H7 (cell line): ENCODE measurements around the gene SSH3. TPM values are rescaled to one million over a fixed set of nuclear protein-coding genes. Genes with fewer than 3 reads are reported as not detected.

Experiments used
- DNase-seq: peaks from one replicate; pipeline ENCODE4 v3.0.0; 2012
- H3K27me3 ChIP-seq: 2 replicates; pipeline ENCODE4 v1.6.0; 2011; ENCODE audit warnings: mild to moderate bottlenecking, low read length; ENCODE audit not compliant: control insufficient read depth, insufficient read depth
- H3K36me3 ChIP-seq: replicated peaks from 2 replicates; pipeline ENCODE4 v1.5.1; 2011; ENCODE audit warnings: low read length; ENCODE audit not compliant: control insufficient read depth, insufficient read depth
- H3K4me3 ChIP-seq: 2 replicates; pipeline ENCODE4 v1.5.1; 2011; ENCODE audit warnings: low read depth, mild to moderate bottlenecking, control low read depth, low read length, moderate library complexity; ENCODE audit not compliant: insufficient read depth
- total RNA-seq: library from RNA; depleted of rRNA; stranded (reverse); fragments of >200 nt; shearing (Covaris generic); gene quantifications from 2 replicates; pipeline ENCODE4 v1.2.3, GENCODE V29; 2014

SSH3 gene
- total RNA-seq, 1 experiment from 2014 or later = 30.2 TPM

GRCh38 chr11:67264877-67265632 lies 38.3 kb upstream of the SSH3 start:
- DNase-seq = no peak
- Histone ChIP-seq H3K4me3 (no peak overlapping the region), H3K36me3 (peaks cover 5% of the 10 kb centered on the region), H3K27me3 (peaks cover 7% of the 10 kb centered on the region)

- H3K36me3 ChIP-seq = peaks cover 5% of the 10 kb centered on the region
- no peak overlapping the region for H3K4me3 ChIP-seq
- DNase-seq = peak; percentile 98
- H3K27me3 ChIP-seq = peaks cover 7% of the 10 kb centered on the region
Observed at GRCh38 chr11:67265633-67266448, 37.5 kb upstream of the SSH3 start.

- Histone ChIP-seq H3K4me3 (peak within 1 kb of the TSS; percentile 75), H3K36me3 (peaks cover 5% of the 10 kb centered on the region), H3K27me3 (peaks cover 7% of the 10 kb centered on the region)
- DNase-seq = peak; percentile 82
Observed at GRCh38 chr11:67266449-67267187, 36.7 kb upstream of the SSH3 start, which contains the start of gene GRK2. Gene GRK2, plus strand, starts transcription at chr11:67266473. Its CDS starts 227 bp downstream, at chr11:67266700.

GRCh38 chr11:67267188-67268080 lies 35.9 kb upstream of the SSH3 start:
- H3K4me3 ChIP-seq = peak overlapping the region; percentile 75
- DNase-seq = peak; percentile 32
- peaks cover 5% of the 10 kb centered on the region for H3K36me3 ChIP-seq
- H3K27me3 ChIP-seq = peaks cover 2% of the 10 kb centered on the region

GRCh38 chr11:67268081-67268961 lies 35.0 kb upstream of the SSH3 start:
- H3K27me3 ChIP-seq = peaks cover 2% of the 10 kb centered on the region; the same call in 1 of the 2 replicates
- peak; percentile 35 for DNase-seq
- peaks cover 5% of the 10 kb centered on the region for H3K36me3 ChIP-seq
- H3K4me3 ChIP-seq = no peak overlapping the region

- DNase-seq = peak; percentile 42
- no peak overlapping the region for H3K4me3 ChIP-seq
- H3K36me3 ChIP-seq = peaks cover 5% of the 10 kb centered on the region
- H3K27me3 ChIP-seq = peaks cover 2% of the 10 kb centered on the region; the same call in 1 of the 2 replicates
Observed at GRCh38 chr11:67268962-67269268, 34.4 kb upstream of the SSH3 start.

GRCh38 chr11:67269401-67270255 lies 33.7 kb upstream of the SSH3 start:
- no peak overlapping the region for H3K4me3 ChIP-seq
- peak; percentile 51 for DNase-seq

GRCh38 chr11:67270256-67271204 lies 32.8 kb upstream of the SSH3 start:
- DNase-seq = peak; percentile 92
- Histone ChIP-seq H3K36me3 (peaks cover 5% of the 10 kb centered on the region), H3K4me3 (no peak overlapping the region), H3K27me3 (peaks cover 1% of the 10 kb centered on the region; the same call in 1 of the 2 replicates)

More at GRCh38 chr11:67269401-67270255, 33.7 kb upstream of the SSH3 start:
- H3K36me3 ChIP-seq = peaks cover 5% of the 10 kb centered on the region
- H3K27me3 ChIP-seq = peaks cover 2% of the 10 kb centered on the region; the same call in 1 of the 2 replicates

GRCh38 chr11:67271205-67271540 lies 32.2 kb upstream of the SSH3 start:
- H3K4me3 ChIP-seq = no peak overlapping the region
- peaks cover 5% of the 10 kb centered on the region for H3K36me3 ChIP-seq
- DNase-seq = no peak

GRCh38 chr11:67271541-67272284 lies 31.6 kb upstream of the SSH3 start:
- Histone ChIP-seq H3K36me3 (peaks cover 5% of the 10 kb centered on the region), H3K27me3 (no peaks in the 10 kb centered on the region), H3K4me3 (no peak overlapping the region)
- peak; percentile 60 for DNase-seq

More at GRCh38 chr11:67271205-67271540, 32.2 kb upstream of the SSH3 start:
- no peaks in the 10 kb centered on the region for H3K27me3 ChIP-seq
